ENCODE results near the gene FUNDC2. TPM values are rescaled to one million over a fixed set of nuclear protein-coding genes. Genes with fewer than 3 reads are reported as not detected.

The FUNDC2 gene, protein sequence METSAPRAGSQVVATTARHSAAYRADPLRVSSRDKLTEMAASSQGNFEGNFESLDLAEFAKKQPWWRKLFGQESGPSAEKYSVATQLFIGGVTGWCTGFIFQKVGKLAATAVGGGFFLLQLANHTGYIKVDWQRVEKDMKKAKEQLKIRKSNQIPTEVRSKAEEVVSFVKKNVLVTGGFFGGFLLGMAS
- total RNA-seq (57.7 and 65.7 TPM in 2 replicates), polyA plus RNA-seq (87.5 and 103 TPM in 2 replicates)

DNA sequence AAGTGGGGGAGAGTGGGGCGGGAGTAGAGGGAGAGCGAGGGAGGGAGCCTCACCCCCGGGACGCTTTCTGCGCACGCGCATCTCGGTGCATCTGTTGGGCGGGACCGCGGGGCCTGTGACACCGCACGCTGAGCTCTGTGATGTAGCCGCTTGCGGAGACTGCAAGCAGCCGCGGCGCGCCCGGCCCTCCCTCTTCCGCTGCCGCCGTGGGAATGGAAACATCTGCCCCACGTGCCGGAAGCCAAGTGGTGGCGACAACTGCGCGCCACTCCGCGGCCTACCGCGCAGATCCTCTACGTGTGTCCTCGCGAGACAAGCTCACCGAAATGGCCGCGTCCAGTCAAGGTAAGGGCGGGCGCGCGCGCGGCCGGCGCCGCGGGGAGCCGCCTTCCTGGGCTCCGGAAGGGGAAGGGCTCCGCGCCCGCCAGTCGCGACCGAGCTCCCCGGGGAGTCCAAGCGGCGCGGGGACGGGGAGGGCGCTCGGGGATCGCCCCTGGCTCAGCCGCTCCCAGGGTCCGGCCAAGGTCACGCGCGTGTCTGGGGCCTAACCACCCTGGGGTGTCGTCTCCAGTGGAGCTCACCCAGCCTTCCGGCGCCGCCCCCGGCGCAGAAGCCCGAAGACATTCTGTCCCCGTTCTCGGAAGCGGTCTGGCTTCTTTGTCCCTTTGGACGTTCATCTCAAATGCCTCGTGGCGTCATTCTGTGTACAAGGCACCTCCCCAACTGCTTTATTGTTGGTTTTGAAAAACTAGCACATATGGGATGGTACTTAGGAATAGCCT lies at the start of gene FUNDC2:
Gene FUNDC2 (plus strand): TSS at position 118 of the 782 bp plus-strand sequence. CDS start 95 bp downstream, at position 213.
- Histone ChIP-seq H3K9me2 (replicated peaks; ENCODE audit: insufficient read depth) (no peaks in the 10 kb centered on the region), H3K9me3 (ENCODE audit: low read depth) (no peaks in the 10 kb centered on the region), H3K4me1 (ENCODE audit: insufficient read depth) (no peaks in the 10 kb centered on the region), H2AFZ (peak within 1 kb of the TSS; percentile 16), H3K4me2 (peak within 1 kb of the TSS; percentile 75), H3K27ac (peak within 1 kb of the TSS; percentile 100), H3K36me3 (replicated peaks; ENCODE audit: insufficient read depth, low read depth) (no peaks in the 10 kb centered on the region), H3K27me3 (no peaks in the 10 kb centered on the region), H3K4me3 (peak within 1 kb of the TSS; percentile 48), H4K20me1 (ENCODE audit: insufficient read depth, poor library complexity, severe bottlenecking) (no peaks in the 10 kb centered on the region), H3K79me2 (peaks cover 36% of the 10 kb centered on the region)
- peak; percentile 94 for DNase-seq (ENCODE audit: low spot score)
- 46% methylated on average over 77 of the region's 82 CpGs for WGBS (ENCODE audit: low lambda C conversion rate, missing lambda C conversion rate)
- TF ChIP-seq, protein P1, sequence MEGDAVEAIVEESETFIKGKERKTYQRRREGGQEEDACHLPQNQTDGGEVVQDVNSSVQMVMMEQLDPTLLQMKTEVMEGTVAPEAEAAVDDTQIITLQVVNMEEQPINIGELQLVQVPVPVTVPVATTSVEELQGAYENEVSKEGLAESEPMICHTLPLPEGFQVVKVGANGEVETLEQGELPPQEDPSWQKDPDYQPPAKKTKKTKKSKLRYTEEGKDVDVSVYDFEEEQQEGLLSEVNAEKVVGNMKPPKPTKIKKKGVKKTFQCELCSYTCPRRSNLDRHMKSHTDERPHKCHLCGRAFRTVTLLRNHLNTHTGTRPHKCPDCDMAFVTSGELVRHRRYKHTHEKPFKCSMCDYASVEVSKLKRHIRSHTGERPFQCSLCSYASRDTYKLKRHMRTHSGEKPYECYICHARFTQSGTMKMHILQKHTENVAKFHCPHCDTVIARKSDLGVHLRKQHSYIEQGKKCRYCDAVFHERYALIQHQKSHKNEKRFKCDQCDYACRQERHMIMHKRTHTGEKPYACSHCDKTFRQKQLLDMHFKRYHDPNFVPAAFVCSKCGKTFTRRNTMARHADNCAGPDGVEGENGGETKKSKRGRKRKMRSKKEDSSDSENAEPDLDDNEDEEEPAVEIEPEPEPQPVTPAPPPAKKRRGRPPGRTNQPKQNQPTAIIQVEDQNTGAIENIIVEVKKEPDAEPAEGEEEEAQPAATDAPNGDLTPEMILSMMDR (IDR thresholded peaks at IDR 0.05; ENCODE audit: poor library complexity) = no peak
- TF ChIP-seq EZH2 (IDR thresholded peaks at IDR 0.05; ENCODE audit: borderline replicate concordance) (no peak), EZH2phosphoT487 (IDR thresholded peaks at IDR 0.05; ENCODE audit: low read depth, severe bottlenecking, unreplicated experiment) (no peak)

DNA sequence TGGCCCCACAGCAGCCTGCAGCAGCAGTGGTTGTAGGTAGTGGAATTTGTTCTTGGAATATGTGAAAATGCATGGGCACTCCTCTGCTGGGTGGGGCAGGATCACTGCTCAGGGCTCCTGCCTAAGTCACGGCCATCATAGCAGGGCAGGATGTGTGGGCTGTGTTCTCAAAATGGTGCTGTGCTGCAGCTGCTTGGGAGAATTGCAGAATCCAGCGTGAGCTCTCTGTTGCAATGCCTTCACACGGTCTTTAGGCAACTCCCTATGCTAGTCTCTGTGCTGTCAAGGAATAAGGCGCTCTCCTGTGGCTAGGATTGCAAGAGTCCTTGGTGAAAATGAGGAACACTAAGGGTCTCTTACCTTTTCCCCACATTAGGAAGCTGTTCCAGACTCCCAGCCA lies 47.0 kb upstream of the FUNDC2 start:
- Histone ChIP-seq H3K36me3 (replicated peaks; ENCODE audit: insufficient read depth, low read depth) (no peaks in the 10 kb centered on the region), H3K4me3 (no peak overlapping the region), H3K27me3 (no peaks in the 10 kb centered on the region), H3K4me1 (ENCODE audit: insufficient read depth) (no peaks in the 10 kb centered on the region), H2AFZ (no peak overlapping the region), H3K4me2 (no peak overlapping the region), H3K9me3 (ENCODE audit: low read depth) (no peaks in the 10 kb centered on the region), H3K27ac (no peak overlapping the region), H4K20me1 (ENCODE audit: insufficient read depth, poor library complexity, severe bottlenecking) (no peaks in the 10 kb centered on the region), H3K9me2 (replicated peaks; ENCODE audit: insufficient read depth) (no peaks in the 10 kb centered on the region), H3K79me2 (no peaks in the 10 kb centered on the region)
- no peak for DNase-seq (ENCODE audit: low spot score)
- no peak for TF ChIP-seq EZH2 (IDR thresholded peaks at IDR 0.05; ENCODE audit: borderline replicate concordance)
- no peak for TF ChIP-seq EZH2phosphoT487 (IDR thresholded peaks at IDR 0.05; ENCODE audit: low read depth, severe bottlenecking, unreplicated experiment)
- TF ChIP-seq, protein P1 (IDR thresholded peaks at IDR 0.05; ENCODE audit: poor library complexity) = no peak
- WGBS (ENCODE audit: low lambda C conversion rate, missing lambda C conversion rate) = 76% methylated on average over 4 of the region's 4 CpGs

DNA sequence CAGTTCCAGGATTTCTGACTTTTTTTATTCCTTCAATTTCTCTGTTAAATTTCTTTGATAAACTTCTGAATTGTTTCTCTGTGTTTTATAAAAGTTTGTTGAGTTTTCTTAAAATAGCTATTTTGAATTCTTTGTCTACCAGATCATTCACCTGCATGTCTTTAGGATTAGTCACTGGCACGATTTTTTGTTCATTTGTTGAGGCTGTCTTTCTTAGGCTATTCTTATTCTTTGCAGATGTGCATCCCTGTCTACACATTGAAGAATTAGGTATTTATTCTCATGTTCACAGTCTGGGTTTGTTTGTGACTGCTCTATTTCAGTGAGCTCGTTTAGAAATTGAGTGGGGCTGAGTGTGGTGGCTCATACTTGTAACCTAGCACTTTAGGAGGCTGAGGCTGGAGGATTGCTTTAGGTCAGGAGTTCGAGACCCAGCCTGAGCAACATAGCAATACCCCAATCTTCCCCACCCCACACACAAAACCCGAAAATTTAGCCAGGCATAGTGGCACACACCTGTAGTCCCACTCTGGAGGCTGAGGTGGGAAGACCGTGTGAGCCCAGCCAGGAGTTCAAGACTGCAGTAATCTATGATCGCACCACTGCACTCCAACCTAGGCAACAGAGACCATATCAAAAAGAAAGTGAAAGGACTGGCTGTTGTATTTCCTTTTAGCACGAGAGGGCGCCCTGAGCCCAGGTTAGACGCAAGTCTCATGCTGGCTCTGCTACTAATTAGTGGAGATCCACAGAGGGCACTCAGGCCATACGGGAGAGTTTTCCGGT lies 46.1 kb upstream of the FUNDC2 start:
- Histone ChIP-seq H3K9me2 (replicated peaks; ENCODE audit: insufficient read depth) (no peaks in the 10 kb centered on the region), H3K4me3 (peak overlapping the region; percentile 23), H3K4me2 (peak overlapping the region; percentile 70), H3K27me3 (no peaks in the 10 kb centered on the region), H2AFZ (peak overlapping the region; percentile 62), H3K36me3 (replicated peaks; ENCODE audit: insufficient read depth, low read depth) (no peaks in the 10 kb centered on the region), H3K79me2 (no peaks in the 10 kb centered on the region), H3K9me3 (ENCODE audit: low read depth) (no peaks in the 10 kb centered on the region), H3K27ac (no peak overlapping the region), H4K20me1 (ENCODE audit: insufficient read depth, poor library complexity, severe bottlenecking) (no peaks in the 10 kb centered on the region), H3K4me1 (ENCODE audit: insufficient read depth) (no peaks in the 10 kb centered on the region)
- WGBS (ENCODE audit: low lambda C conversion rate, missing lambda C conversion rate) = 30% methylated on average over 11 of the region's 11 CpGs
- TF ChIP-seq EZH2 (IDR thresholded peaks at IDR 0.05; ENCODE audit: borderline replicate concordance) (no peak), EZH2phosphoT487 (IDR thresholded peaks at IDR 0.05; ENCODE audit: low read depth, severe bottlenecking, unreplicated experiment) (no peak)
- TF ChIP-seq, protein P1 (IDR thresholded peaks at IDR 0.05; ENCODE audit: poor library complexity) = peak; percentile 64
- DNase-seq (ENCODE audit: low spot score) = peak; percentile 71
